ENCODE measurements around the gene TRPV2. TPM values are rescaled to one million over a fixed set of nuclear protein-coding genes. Genes with fewer than 3 reads are reported as not detected.
"Not testable (repeated sequence)": the region's sequence is repeated elsewhere in the genome, so short reads cannot be mapped to it uniquely, and the experiment has no call there.

Gene TRPV2
- total and polyA plus RNA-seq, 7 experiments from 2014 or later, result 66.8 to 141 (median 80.0) TPM

GRCh38 chr17:16452268-16452667 lies 36.9 kb downstream of the TRPV2 start:
- H3K27me3 ChIP-seq (ENCODE audit: control insufficient read depth in 2 of 2, insufficient read depth in 2 of 2, low read length in 2 of 2); H3K4me1 ChIP-seq (ENCODE audit: control insufficient read depth in 2 of 2, insufficient read depth in 2 of 2, low read length in 2 of 2); H3K27me3 Mint-ChIP-seq; H3K4me3 ChIP-seq (ENCODE audit: low read length); H3K9me3 Mint-ChIP-seq; H3K27ac Mint-ChIP-seq; H3K9me3 ChIP-seq (ENCODE audit: control insufficient read depth in 2 of 3, low read length in 3 of 3); ATAC-seq; H3K27ac ChIP-seq (ENCODE audit: low read depth, low read length); POLR2A ChIA-PET; H3K4me3 Mint-ChIP-seq; H3K36me3 Mint-ChIP-seq: not testable (repeated sequence)
- H3K36me3 ChIP-seq (ENCODE audit: control insufficient read depth in 2 of 3, insufficient read depth in 3 of 3, low read length in 3 of 3), result peaks cover 0 to 19% (median 0%) of the 10 kb centered on the region in 3 experiments
- CTCF ChIA-PET, result interaction anchor here (0.6 to 5.3 kb wide), 9 partner anchors 10 to 137 kb away, joined by 3 to 52 read pairs (median 4); partner anchors contain the start of gene TRPV2
- intact Hi-C loops (cut with micrococcal nuclease), result loop anchor here in 1 of 2 donors (5.0 kb wide), 2 partner anchors 65 to 85 kb away; no protein-coding TSS in a partner anchor
- peaks cover 0 to 13% (median 7%) of the 10 kb centered on the region in 7 donors for H3K4me1 Mint-ChIP-seq
- peak in 1 of 9 donors; percentile 3 for DNase-seq

GRCh38 chr17:16453493-16453851 lies 38.1 kb downstream of the TRPV2 start:
- Histone ChIP-seq H3K4me1 (ENCODE audit: control insufficient read depth in 2 of 2, insufficient read depth in 2 of 2, low read length in 2 of 2) (no peaks in the 10 kb centered on the region), H3K27ac (ENCODE audit: low read depth, low read length) (no peak overlapping the region), H3K36me3 (ENCODE audit: control insufficient read depth in 2 of 3, insufficient read depth in 3 of 3, low read length in 3 of 3) (peaks cover 0 to 8% (median 0%) of the 10 kb centered on the region in 3 experiments), H3K27me3 (ENCODE audit: control insufficient read depth in 2 of 2, insufficient read depth in 2 of 2, low read length in 2 of 2) (no peaks in the 10 kb centered on the region), H3K9me3 (ENCODE audit: control insufficient read depth in 2 of 3, low read length in 3 of 3) (no peaks in the 10 kb centered on the region), H3K4me3 (ENCODE audit: low read length) (no peak overlapping the region)
- Mint-ChIP-seq H3K4me1 (peaks cover 0 to 11% (median 7%) of the 10 kb centered on the region in 7 donors), H3K27ac (peak overlapping the region in 5 of 9 donors; percentile 14 to 77 (median 61)), H3K4me3 (peak overlapping the region in 1 of 10 donors; percentile 43), H3K27me3 (no peaks in the 10 kb centered on the region), H3K36me3 (peaks cover 0 to 3% (median 0%) of the 10 kb centered on the region in 5 donors), H3K9me3 (peaks cover 0 to 3% (median 0%) of the 10 kb centered on the region in 11 donors)
- CTCF ChIA-PET, result interaction anchor here (0.5 to 5.3 kb wide), 15 partner anchors 9 to 136 kb away, joined by 3 to 52 read pairs (median 4); partner anchors contain the start of gene TRPV2
- ATAC-seq (no peak), DNase-seq (no peak)
- intact Hi-C loops (cut with micrococcal nuclease), result loop anchor here (1.0 to 5.0 kb wide), 6 partner anchors 15 to 136 kb away; no protein-coding TSS in a partner anchor
- POLR2A ChIA-PET, result interaction anchor here (0.9 kb wide), 1 partner anchor 12 kb away, joined by 4 read pairs; no protein-coding TSS in a partner anchor

GRCh38 chr17:16455997-16456741 lies 40.8 kb downstream of the TRPV2 start:
- DNase-seq (no peak), ATAC-seq (no peak)
- intact Hi-C loops (cut with micrococcal nuclease), result no loop called here
- Mint-ChIP-seq H3K4me1 (peaks cover 0 to 14% (median 7%) of the 10 kb centered on the region in 7 donors), H3K27ac (peak overlapping the region in 3 of 9 donors; percentile 12 to 87 (median 23)), H3K36me3 (peaks cover 0 to 7% (median 0%) of the 10 kb centered on the region in 5 donors), H3K27me3 (no peaks in the 10 kb centered on the region), H3K4me3 (no peak overlapping the region), H3K9me3 (peaks cover 0 to 3% (median 0%) of the 10 kb centered on the region in 11 donors)
- no peak overlapping the region for H3K27ac ChIP-seq (ENCODE audit: low read depth, low read length)
- no peaks in the 10 kb centered on the region for H3K4me1 ChIP-seq (ENCODE audit: control insufficient read depth in 2 of 2, insufficient read depth in 2 of 2, low read length in 2 of 2)
- no peaks in the 10 kb centered on the region for H3K9me3 ChIP-seq (ENCODE audit: control insufficient read depth in 2 of 3, low read length in 3 of 3)
- ChIA-PET CTCF (interaction anchor here (5.3 kb wide), 1 partner anchor 66 kb away, joined by 52 read pairs; no protein-coding TSS in a partner anchor), POLR2A (no interaction called here)
- H3K36me3 ChIP-seq (ENCODE audit: control insufficient read depth in 2 of 3, insufficient read depth in 3 of 3, low read length in 3 of 3), result no peaks in the 10 kb centered on the region
- H3K4me3 ChIP-seq (ENCODE audit: low read length), result no peak overlapping the region
- no peaks in the 10 kb centered on the region for H3K27me3 ChIP-seq (ENCODE audit: control insufficient read depth in 2 of 2, insufficient read depth in 2 of 2, low read length in 2 of 2)

- Histone ChIP-seq H3K27ac (ENCODE audit: low read depth, low read length) (no peak overlapping the region), H3K27me3 (ENCODE audit: control insufficient read depth in 2 of 2, insufficient read depth in 2 of 2, low read length in 2 of 2) (no peaks in the 10 kb centered on the region), H3K4me1 (ENCODE audit: control insufficient read depth in 2 of 2, insufficient read depth in 2 of 2, low read length in 2 of 2) (no peaks in the 10 kb centered on the region), H3K36me3 (ENCODE audit: control insufficient read depth in 2 of 3, insufficient read depth in 3 of 3, low read length in 3 of 3) (no peaks in the 10 kb centered on the region), H3K9me3 (ENCODE audit: control insufficient read depth in 2 of 3, low read length in 3 of 3) (no peaks in the 10 kb centered on the region), H3K4me3 (ENCODE audit: low read length) (no peak overlapping the region)
- Mint-ChIP-seq H3K27ac (peak overlapping the region in 2 of 9 donors; percentile 23 to 45), H3K4me1 (peaks cover 0 to 14% (median 7%) of the 10 kb centered on the region in 7 donors), H3K27me3 (no peaks in the 10 kb centered on the region), H3K9me3 (peaks cover 0 to 3% (median 0%) of the 10 kb centered on the region in 11 donors), H3K36me3 (peaks cover 0 to 7% (median 0%) of the 10 kb centered on the region in 5 donors), H3K4me3 (no peak overlapping the region)
- CTCF ChIA-PET, result interaction anchor here (5.3 kb wide), 1 partner anchor 65 kb away, joined by 52 read pairs; no protein-coding TSS in a partner anchor
- POLR2A ChIA-PET, result no interaction called here
- no peak for ATAC-seq
- intact Hi-C loops (cut with micrococcal nuclease), result no loop called here
- DNase-seq, result no peak
Measured at GRCh38 chr17:16456742-16457316, 41.5 kb downstream of the TRPV2 start.

- Mint-ChIP-seq H3K9me3 (no peaks in the 10 kb centered on the region), H3K4me1 (peaks cover 0 to 6% (median 4%) of the 10 kb centered on the region in 7 donors), H3K27ac (peak overlapping the region in 2 of 9 donors; percentile 7 to 16), H3K4me3 (no peak overlapping the region), H3K36me3 (peaks cover 0 to 7% (median 0%) of the 10 kb centered on the region in 5 donors), H3K27me3 (no peaks in the 10 kb centered on the region)
- Histone ChIP-seq H3K9me3 (ENCODE audit: control insufficient read depth in 2 of 3, low read length in 3 of 3) (no peaks in the 10 kb centered on the region), H3K27ac (ENCODE audit: low read depth, low read length) (no peak overlapping the region), H3K4me1 (ENCODE audit: control insufficient read depth in 2 of 2, insufficient read depth in 2 of 2, low read length in 2 of 2) (no peaks in the 10 kb centered on the region), H3K36me3 (ENCODE audit: control insufficient read depth in 2 of 3, insufficient read depth in 3 of 3, low read length in 3 of 3) (no peaks in the 10 kb centered on the region), H3K27me3 (ENCODE audit: control insufficient read depth in 2 of 2, insufficient read depth in 2 of 2, low read length in 2 of 2) (no peaks in the 10 kb centered on the region), H3K4me3 (ENCODE audit: low read length) (no peak overlapping the region)
- no peak for DNase-seq
- POLR2A ChIA-PET, result no interaction called here
- intact Hi-C loops (cut with micrococcal nuclease), result no loop called here
- CTCF ChIA-PET, result interaction anchor here (1.4 kb wide), 1 partner anchor 130 kb away, joined by 3 read pairs; no protein-coding TSS in a partner anchor
- no peak for ATAC-seq
Measured at GRCh38 chr17:16459271-16459670, 43.9 kb downstream of the TRPV2 start.

GRCh38 chr17:16459855-16460550 lies 44.6 kb downstream of the TRPV2 start:
- Mint-ChIP-seq H3K4me3 (no peak overlapping the region), H3K4me1 (peaks cover 0 to 7% (median 4%) of the 10 kb centered on the region in 7 donors), H3K36me3 (peaks cover 0 to 7% (median 0%) of the 10 kb centered on the region in 5 donors), H3K9me3 (no peaks in the 10 kb centered on the region), H3K27ac (no peak overlapping the region), H3K27me3 (no peaks in the 10 kb centered on the region)
- H3K4me3 ChIP-seq (ENCODE audit: low read length), result no peak overlapping the region
- H3K36me3 ChIP-seq (ENCODE audit: control insufficient read depth in 2 of 3, insufficient read depth in 3 of 3, low read length in 3 of 3), result no peaks in the 10 kb centered on the region
- no peaks in the 10 kb centered on the region for H3K4me1 ChIP-seq (ENCODE audit: control insufficient read depth in 2 of 2, insufficient read depth in 2 of 2, low read length in 2 of 2)
- no peaks in the 10 kb centered on the region for H3K27me3 ChIP-seq (ENCODE audit: control insufficient read depth in 2 of 2, insufficient read depth in 2 of 2, low read length in 2 of 2)
- intact Hi-C loops (cut with micrococcal nuclease), result no loop called here
- H3K27ac ChIP-seq (ENCODE audit: low read depth, low read length), result no peak overlapping the region
- peak in 1 of 9 donors; percentile 2 for DNase-seq
- POLR2A ChIA-PET, result no interaction called here
- CTCF ChIA-PET, result interaction anchor here (1.4 kb wide), 1 partner anchor 130 kb away, joined by 3 read pairs; no protein-coding TSS in a partner anchor
- ATAC-seq, result no peak
- no peaks in the 10 kb centered on the region for H3K9me3 ChIP-seq (ENCODE audit: control insufficient read depth in 2 of 3, low read length in 3 of 3)

All from naive thymus-derived CD4-positive, alpha-beta T cell (primary cell).